HG03280 (cell line): ENCODE results near the gene DDO.
"Not testable (repeated sequence)": the region's sequence is repeated elsewhere in the genome, so short reads cannot be mapped to it uniquely, and the experiment has no call there.

Source experiments
- ATAC-seq: cut with Tn5 transposase; IDR thresholded peaks from one replicate; pipeline ENCODE4 v1.9.1; 2021; ENCODE audit warnings: mild to moderate bottlenecking, moderate library complexity; ENCODE audit not compliant: unreplicated experiment

The DDO gene

GRCh38 chr6:110369066-110369465, 46.3 kb downstream of the DDO start:
- no peak for ATAC-seq

- ATAC-seq: no peak
These were observed 47.1 kb downstream of the DDO start for GRCh38 chr6:110368284-110368683.

DNA sequence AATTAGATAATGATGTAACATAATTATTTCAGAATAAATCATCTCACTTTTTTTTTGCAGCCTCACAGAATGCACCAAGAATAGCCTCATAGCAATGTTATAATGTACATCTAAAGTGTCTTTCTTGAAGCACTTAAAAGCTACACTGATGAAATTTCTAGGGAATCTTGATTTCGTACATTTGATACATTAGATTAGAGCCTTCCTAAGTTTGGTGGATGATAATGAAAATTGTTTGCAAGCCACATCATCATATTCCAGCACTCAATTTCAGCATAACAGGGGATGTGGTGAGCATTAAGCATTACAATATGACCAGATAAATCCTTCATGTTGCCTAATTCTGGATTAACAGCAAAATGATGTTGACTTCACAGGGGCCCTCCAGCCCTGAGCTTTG, 47.5 kb downstream of the DDO start:
- ATAC-seq: no peak

DNA sequence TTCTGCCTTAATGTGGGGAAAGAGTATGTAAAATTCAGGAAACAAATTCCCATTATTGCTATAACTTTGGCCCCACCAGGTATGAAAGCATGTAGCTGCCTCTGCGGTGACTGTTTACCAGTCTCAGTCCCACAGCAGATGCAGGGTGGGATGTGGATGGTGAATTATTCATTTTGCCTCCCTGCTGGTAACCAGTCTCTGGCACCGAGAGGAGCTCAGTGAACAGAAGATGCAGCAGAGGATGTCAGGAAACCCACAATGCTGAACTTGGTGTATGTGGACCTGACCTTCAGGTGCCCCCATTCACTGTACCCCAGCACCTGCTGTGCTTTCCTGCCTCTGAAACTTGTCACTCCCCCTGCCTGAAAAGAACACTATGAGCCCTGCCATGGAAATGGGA, 48.4 kb downstream of the DDO start:
- no peak for ATAC-seq

DNA sequence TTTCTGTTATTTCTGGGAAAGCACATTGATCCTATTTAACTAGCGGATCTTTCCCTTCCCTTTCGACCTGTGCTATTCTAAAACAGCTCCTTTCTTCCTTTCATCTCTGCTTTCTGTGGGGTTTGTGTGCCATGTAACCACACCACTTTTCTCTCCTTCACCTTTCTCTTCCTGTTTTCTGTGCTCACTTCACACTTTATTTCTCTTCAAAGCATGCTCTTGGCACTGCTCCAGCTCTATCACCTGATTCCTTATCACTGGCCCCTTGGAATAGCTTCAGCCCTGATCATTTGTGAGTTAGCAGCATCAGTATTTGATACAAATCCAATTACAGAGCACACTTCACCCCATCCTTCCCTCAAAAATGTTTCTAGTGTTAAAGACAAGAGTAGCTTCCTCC, 49.1 kb downstream of the DDO start:
- no peak for ATAC-seq

DNA sequence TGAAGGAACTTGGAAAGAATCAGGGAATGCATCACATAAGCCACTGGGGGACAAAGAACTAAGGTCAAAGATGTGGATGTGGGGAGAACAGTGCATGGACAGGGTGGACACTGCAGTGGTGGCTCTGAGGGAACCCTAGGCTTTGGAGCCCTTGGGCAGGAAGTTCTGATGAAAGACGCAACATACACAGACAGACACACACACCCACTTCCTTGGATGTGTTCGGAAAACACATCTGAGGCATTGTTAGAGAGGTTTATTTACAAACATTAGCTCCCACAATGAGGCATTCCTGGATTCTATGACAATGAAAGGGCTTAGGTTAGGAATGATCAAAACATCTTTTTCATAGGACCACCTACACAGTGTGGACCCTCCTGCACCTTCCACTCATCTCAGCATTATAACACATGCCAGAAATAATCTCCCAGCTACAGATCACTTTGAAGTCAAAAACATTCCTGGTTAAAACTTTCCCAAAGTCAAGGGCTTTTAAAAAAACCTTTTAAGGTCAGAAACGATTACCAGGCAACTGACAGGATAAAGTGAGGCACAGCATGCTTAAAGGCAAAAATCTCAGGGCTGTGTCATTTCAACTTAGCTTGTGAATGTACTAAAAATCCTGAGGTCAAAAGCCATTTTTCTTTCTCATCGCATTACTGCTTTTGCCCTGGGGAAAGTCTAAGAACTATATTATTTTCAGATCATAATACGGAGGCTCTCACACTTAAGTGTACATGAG, 50.8 kb downstream of the DDO start:
- ATAC-seq: no peak

DNA sequence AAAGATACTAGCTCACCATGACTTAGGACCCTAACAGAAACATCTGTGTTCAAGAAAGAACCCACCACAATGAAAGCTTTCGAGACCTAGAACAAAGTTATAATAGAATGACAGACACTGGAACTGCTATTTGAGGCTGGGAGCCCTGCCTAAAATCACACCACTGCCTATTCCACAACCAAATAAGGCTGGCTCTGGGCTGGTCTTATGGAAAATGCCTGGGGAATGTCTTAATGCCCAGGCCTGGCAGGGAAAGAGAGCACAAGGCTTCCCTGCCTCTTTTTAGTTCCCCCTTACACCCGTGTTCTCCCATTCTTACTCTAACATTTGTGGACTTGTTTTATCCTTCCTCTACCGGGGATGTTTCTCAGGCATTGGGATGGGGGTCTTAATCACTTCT, 51.6 kb downstream of the DDO start:
- ATAC-seq: no peak

DNA sequence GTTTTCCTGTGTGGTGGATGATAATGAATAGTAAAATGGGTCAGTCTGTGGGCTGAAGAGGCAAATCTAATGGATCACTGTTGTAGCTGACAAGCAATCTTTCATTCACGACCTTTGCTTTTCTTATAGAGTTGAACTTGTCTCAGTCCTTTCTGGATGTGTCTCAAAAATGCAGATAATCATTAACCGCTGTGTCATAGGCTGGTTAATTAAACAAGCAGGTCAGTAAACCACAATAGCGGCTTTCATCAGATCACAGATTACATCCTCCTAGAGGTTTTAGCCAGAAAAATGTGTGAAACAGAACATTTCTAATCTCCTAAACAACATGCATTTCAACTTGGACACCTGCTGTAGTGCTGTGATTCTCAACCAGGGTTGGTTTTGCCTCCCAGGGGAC, 54.7 kb downstream of the DDO start:
- ATAC-seq: no peak

DNA sequence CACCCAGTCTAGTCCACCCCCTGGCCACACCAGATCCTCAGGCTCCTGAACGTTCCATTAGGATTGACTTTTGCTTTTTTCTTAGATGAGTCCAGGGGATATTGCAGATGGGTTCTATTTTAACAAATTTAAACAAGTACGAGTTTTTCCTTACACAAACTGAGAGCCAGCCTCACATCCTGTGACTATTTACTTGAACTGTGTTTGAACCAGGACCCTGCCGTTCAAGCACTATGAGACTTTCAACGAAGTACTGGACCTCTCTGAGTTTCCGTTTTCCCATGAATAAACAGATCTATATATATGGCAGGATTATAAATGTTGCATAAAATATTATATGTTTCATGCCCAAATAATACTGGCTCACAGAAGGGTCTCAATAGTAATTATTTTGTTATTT, 55.8 kb downstream of the DDO start:
- no peak for ATAC-seq

DNA sequence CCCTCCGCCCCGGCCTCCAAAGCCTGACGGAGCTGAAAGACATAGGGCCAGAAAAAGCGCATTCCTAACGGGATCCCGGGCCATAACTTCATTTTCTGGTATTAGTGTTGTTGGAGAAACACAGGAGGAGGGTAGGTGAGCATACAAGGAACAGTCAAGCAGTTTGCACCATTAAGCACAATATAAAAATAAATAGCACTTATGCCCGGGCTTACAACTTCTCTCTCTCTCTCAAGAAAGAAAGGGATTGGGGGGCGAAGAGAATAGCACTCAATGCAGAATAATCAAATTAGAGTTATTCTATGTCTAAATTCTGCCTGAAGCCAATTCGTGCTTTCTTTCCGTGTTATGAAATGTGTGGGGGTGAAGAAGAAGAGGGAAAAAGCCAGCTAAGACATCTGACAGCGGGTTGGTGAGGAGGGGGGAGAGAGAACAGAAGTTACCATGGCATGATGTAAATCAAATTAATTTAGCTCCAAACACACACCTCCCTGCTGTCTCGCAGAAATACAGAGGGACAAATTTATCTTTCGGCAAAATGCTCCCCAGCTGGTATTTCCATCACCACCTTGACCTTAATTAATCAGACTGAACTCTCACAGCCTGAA, 56.7 kb downstream of the DDO start:
- ATAC-seq: no peak

DNA sequence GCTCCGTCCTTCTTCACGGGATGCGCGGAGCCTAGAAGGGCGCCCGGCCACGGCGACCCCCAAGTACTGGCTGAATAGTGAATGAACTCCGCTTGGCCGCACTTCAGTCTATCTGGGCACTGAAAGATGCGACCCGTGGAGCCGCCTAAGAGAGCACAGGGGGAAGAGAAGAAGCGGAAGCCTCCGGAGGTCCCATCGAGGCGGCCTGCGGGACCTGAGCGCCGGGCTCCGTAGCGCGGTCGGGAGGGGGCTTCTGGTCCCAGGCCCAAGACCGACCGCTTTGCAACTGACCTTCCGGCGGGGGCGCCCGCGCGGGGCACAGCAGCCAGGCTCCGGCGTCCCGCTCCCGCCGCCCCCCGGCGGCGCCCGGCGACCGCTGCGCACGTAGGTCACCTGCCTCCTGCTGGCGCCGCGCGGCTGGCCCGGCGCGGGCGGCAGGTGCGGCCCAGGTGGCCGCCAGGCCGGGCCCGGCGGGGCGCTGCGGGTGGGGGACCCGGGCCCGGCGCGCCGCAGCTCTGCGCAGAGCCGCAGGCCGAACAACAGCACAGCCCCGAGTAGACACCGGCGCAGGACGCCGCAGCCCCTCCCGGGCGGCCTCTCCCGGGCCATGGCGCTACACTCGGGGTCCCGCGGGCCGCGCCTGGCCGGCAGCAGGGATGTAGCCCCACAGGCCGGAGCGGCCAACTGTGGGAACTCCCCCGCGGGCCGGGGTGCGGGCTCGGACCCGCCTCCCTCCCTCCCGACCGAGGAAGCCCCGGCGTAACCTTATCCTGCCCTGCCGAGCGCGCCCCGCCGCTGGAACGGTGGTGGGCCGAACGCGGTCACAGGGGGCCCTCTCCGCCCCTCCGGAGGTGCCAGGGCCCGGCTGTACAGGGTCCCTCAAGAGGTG, 57.5 kb downstream of the DDO start, which contains the start of gene METTL24:
Gene METTL24 (minus strand): TSS at position 686 of the 889 bp plus-strand sequence. CDS start 77 bp downstream, at position 609.
- ATAC-seq: no peak

GRCh38 chr6:110357298-110357663, 58.1 kb downstream of the DDO start:
- no peak for ATAC-seq

GRCh38 chr6:110356778-110357177, 58.6 kb downstream of the DDO start:
- no peak for ATAC-seq

GRCh38 chr6:110355727-110356126, 59.6 kb downstream of the DDO start:
- no peak for ATAC-seq

DNA sequence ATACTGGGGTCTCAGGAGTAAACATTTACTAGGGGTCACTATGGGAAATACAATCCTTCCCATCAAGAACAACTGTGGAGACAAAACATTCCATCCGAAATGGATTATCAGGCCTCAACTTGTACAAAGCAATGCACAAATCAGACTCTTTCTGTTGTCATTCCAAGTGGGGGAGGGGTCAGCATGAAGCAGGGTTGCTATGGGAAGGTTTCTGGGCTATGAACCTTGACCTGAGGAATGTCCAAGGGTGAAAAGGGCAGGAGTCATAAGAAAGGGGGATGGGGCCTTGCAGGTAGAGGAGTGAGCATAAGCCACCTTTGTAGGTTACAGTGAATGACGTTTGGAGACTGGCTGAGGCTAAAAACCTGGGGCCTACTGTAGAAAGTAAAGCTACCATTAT, 60.4 kb downstream of the DDO start:
- ATAC-seq: no peak

DNA sequence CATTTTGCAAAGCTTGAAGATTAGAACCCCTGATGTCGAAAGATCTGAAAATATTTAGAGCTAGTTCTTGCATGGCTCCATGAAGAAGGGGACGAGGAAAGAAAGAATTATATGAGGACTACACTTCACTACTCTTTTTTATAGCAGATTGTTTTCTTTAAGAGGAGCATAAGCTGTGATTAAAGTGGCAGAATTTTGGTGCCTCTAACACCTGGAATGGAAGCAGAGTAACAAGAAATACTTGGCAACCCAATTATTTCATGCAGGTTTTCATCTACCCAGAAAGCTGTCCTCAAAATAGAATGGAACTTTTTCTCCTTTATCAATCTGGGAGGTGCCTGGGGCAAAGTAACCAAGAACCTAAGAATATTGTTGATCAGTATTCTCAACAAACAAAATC, 61.2 kb downstream of the DDO start:
- ATAC-seq: no peak

DNA sequence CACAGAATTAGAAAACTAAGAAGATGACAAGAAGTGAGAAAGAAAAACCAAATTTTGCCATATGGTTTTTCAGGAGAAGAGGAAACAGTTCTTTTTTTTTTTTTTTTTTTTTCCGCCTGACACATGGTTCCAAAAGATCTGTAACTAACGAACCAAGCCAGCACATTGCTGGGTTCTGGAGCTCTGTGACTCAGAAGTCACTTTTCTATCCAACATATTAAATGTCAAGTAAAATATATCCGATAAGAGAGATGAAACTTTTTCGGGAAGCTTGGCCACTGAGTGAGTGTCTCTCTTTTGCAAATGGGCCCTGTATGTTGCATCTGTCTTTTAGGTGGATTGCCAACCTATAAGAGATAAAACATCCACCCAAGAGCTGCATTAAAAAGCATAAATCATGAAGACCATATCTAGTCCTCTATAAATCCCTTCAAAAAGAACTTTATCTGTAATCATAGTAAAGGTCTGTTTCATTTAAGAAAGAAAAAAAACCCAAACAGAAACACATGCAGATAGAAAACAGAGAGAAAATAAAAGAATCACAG, 61.8 kb downstream of the DDO start:
- no peak for ATAC-seq

GRCh38 chr6:110352563-110353262, 62.7 kb downstream of the DDO start:
- no peak for ATAC-seq

GRCh38 chr6:110351986-110352385, 63.4 kb downstream of the DDO start:
- no peak for ATAC-seq

- ATAC-seq: no peak
These were observed 63.8 kb downstream of the DDO start for GRCh38 chr6:110351546-110351945.

- ATAC-seq: not testable (repeated sequence)
These were observed 64.8 kb downstream of the DDO start for GRCh38 chr6:110350593-110350992.
